Mesenchymal stem cell (in vitro differentiated cells and primary cell): ENCODE data around the gene ARL8B.
"Not testable (repeated sequence)": the region's sequence is repeated elsewhere in the genome, so short reads cannot be mapped to it uniquely, and the experiment has no call there.

ENCODE experiments used
- DNase-seq: peaks from one replicate; pipeline ENCODE4 v3.0.0-alpha.2; 2013
- H2AFZ ChIP-seq: one replicate; pipeline ENCODE4 v1.6.1; 2013; ENCODE audit warnings: low read depth, mild to moderate bottlenecking, control low read depth, inconsistent platforms, low read length, moderate library complexity
- H2AK5ac ChIP-seq: 2 replicates; pipeline ENCODE4 v1.6.1; 2013; ENCODE audit warnings: low read length, moderate library complexity, mild to moderate bottlenecking, inconsistent platforms; ENCODE audit not compliant: severe bottlenecking
- H2BK120ac ChIP-seq: one replicate; pipeline ENCODE4 v1.6.1; 2013; ENCODE audit warnings: low read depth, mild to moderate bottlenecking, inconsistent platforms, low read length, moderate library complexity
- H2BK12ac ChIP-seq, 2 experiments: one replicate each; pipeline ENCODE4 v1.6.1; 2013; ENCODE audit warnings: inconsistent platforms in 2 of 2, low read length in 2 of 2, mild to moderate bottlenecking in 2 of 2, moderate library complexity in 2 of 2, control low read depth in 1 of 2
- H2BK15ac ChIP-seq: one replicate; pipeline ENCODE4 v1.6.1; 2013; ENCODE audit warnings: mild to moderate bottlenecking, low read depth, inconsistent platforms; ENCODE audit not compliant: poor library complexity, severe bottlenecking
- H2BK5ac ChIP-seq: 2 replicates; pipeline ENCODE4 v1.6.1; 2013; ENCODE audit warnings: low read depth, mild to moderate bottlenecking, low read length, control low read depth, inconsistent platforms; ENCODE audit not compliant: poor library complexity, severe bottlenecking
- H3K14ac ChIP-seq, 2 experiments: one replicate each; pipeline ENCODE4 v1.6.1; 2013; ENCODE audit warnings: inconsistent platforms in 2 of 2, low read length in 2 of 2, control low read depth in 1 of 2, mild to moderate bottlenecking in 1 of 2, moderate library complexity in 1 of 2
- H3K18ac ChIP-seq, 2 experiments: one replicate each; pipeline ENCODE4 v1.6.1; 2013; ENCODE audit warnings: inconsistent platforms in 2 of 2, low read length in 2 of 2, control low read depth in 1 of 2, low read depth in 1 of 2, mild to moderate bottlenecking in 1 of 2
- H3K23ac ChIP-seq, 2 experiments: one replicate each; pipeline ENCODE4 v1.6.1; 2013; ENCODE audit warnings: inconsistent platforms in 2 of 2, low read length in 2 of 2, mild to moderate bottlenecking in 2 of 2, moderate library complexity in 2 of 2, control low read depth in 1 of 2
- H3K27ac ChIP-seq: 2 replicates; pipeline ENCODE4 v1.5.1; 2013; ENCODE audit warnings: mild to moderate bottlenecking, moderate library complexity, low read length, control low read depth, inconsistent platforms; ENCODE audit not compliant: poor library complexity, severe bottlenecking
- H3K27me3 ChIP-seq, 2 experiments: 2 replicates each; pipeline versions ENCODE4 v1.6.1 to v1.7.0; 2013; ENCODE audit warnings: low read length in 2 of 2, mild to moderate bottlenecking in 2 of 2, moderate library complexity in 2 of 2, control low read depth in 1 of 2, inconsistent platforms in 1 of 2; ENCODE audit not compliant: control insufficient read depth in 1 of 2, insufficient read depth in 1 of 2
- H3K36me3 ChIP-seq, 2 experiments: 2 replicates each; pipeline versions ENCODE4 v1.6.1 to v1.7.0; 2013; ENCODE audit warnings: low read length in 2 of 2, control low read depth in 1 of 2, inconsistent platforms in 1 of 2, low read depth in 1 of 2, mild to moderate bottlenecking in 1 of 2; ENCODE audit not compliant: insufficient read depth in 2 of 2, control insufficient read depth in 1 of 2
- H3K4ac ChIP-seq, 2 experiments: one replicate each; pipeline ENCODE4 v1.6.1; 2013; ENCODE audit warnings: inconsistent platforms in 2 of 2, low read length in 2 of 2, mild to moderate bottlenecking in 2 of 2, moderate library complexity in 2 of 2, control low read depth in 1 of 2, low read depth in 1 of 2
- H3K4me1 ChIP-seq: 2 replicates; pipeline ENCODE4 v1.6.1; 2013; ENCODE audit warnings: low read depth, low read length, control low read depth; ENCODE audit not compliant: control insufficient read depth, insufficient read depth
- H3K4me2 ChIP-seq: 2 replicates; pipeline ENCODE4 v1.6.1; 2013; ENCODE audit warnings: low read length, mild to moderate bottlenecking, inconsistent platforms; ENCODE audit not compliant: poor library complexity, severe bottlenecking
- H3K4me3 ChIP-seq, 2 experiments: 2 replicates each; pipeline versions ENCODE4 v1.5.1 to v1.7.0; 2013; ENCODE audit warnings: low read length in 2 of 2, mild to moderate bottlenecking in 2 of 2, control low read depth in 1 of 2, low read depth in 1 of 2; ENCODE audit not compliant: insufficient read depth in 1 of 2
- H3K79me1 ChIP-seq: replicated peaks from 2 replicates; pipeline ENCODE4 v1.6.1; 2013; ENCODE audit warnings: mild to moderate bottlenecking, control low read depth, low read length, inconsistent platforms; ENCODE audit not compliant: poor library complexity, severe bottlenecking
- H3K9ac ChIP-seq: 2 replicates; pipeline ENCODE4 v1.7.0; 2013; ENCODE audit warnings: mild to moderate bottlenecking, low read length, moderate library complexity
- H3K9me3 ChIP-seq: 2 replicates; pipeline ENCODE4 v1.7.0; 2013; ENCODE audit warnings: mild to moderate bottlenecking, low read length; ENCODE audit not compliant: control insufficient read depth
- H4K8ac ChIP-seq: one replicate; pipeline ENCODE4 v1.6.1; 2013; ENCODE audit warnings: inconsistent platforms, mild to moderate bottlenecking, low read length, moderate library complexity
- H4K91ac ChIP-seq: one replicate; pipeline ENCODE4 v1.6.1; 2013; ENCODE audit warnings: mild to moderate bottlenecking, low read length, inconsistent platforms
- WGBS: methylation state at CpG from one replicate; pipeline ENCODE4 v1.1.7; 2013; ENCODE audit warnings: mixed read lengths; 5-methylcytosine and 5-hydroxymethylcytosine counted together

The ARL8B gene

GRCh38 chr3:5143464-5143863, 21.4 kb downstream of the ARL8B start:
- Histone ChIP-seq H3K4me2 (no peak overlapping the region), H3K9me3 (peaks cover 4% of the 10 kb centered on the region)

DNA sequence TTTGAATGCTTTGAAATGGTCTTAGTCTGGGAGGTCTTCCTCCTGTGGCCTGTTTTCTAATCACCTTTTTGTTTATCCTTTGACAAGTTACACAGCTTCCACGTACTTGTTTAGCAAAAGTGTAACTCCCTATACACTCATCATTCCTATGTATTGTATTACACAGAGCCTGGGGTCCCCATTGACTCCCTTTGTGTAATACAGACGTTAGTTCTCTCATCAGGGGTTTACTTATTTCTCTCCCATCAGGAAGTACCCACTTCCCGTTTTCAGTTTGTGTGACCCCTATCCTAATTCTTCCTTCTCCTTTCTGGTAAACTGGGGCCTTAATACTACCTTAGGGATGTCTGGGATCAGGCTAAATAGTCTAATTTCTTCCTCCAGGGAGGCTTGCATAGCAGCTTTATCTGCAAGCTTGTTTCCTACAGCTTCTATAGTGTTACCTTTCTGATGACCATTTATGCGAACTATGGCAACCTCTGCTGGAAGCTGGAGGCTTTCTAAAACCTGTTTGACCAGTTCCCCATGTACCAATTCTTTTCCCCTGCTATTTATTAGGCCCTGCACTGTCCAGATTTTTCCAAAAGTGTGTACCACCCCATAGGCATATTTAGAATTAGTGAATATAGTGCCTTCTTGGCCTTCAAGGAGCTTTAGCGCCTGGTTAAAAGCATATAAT, 22.4 kb downstream of the ARL8B start:
- H2BK120ac ChIP-seq: no peak overlapping the region
- no peak overlapping the region for H2AFZ ChIP-seq
- no peak overlapping the region for H4K91ac ChIP-seq
- no peak overlapping the region for H4K8ac ChIP-seq
- H3K4me2 ChIP-seq: no peak overlapping the region
- no peak overlapping the region for H2BK5ac ChIP-seq
- H3K18ac ChIP-seq: no peak overlapping the region
- H3K79me1 ChIP-seq: peaks cover 24% of the 10 kb centered on the region
- H3K9ac ChIP-seq: no peak overlapping the region
- over 99% methylated on average over 5 of the region's 5 CpGs for WGBS
- no peak overlapping the region for H2BK12ac ChIP-seq
- no peak overlapping the region for H3K4ac ChIP-seq
- no peak for DNase-seq
- no peak overlapping the region for H2AK5ac ChIP-seq
- H2BK15ac ChIP-seq: no peak overlapping the region
- H3K4me1 ChIP-seq: peaks cover 1% of the 10 kb centered on the region
- H3K14ac ChIP-seq: no peak overlapping the region
- peaks cover 4% of the 10 kb centered on the region for H3K9me3 ChIP-seq
- no peak overlapping the region for H3K4me3 ChIP-seq
- H3K36me3 ChIP-seq: peaks cover 6 to 9% of the 10 kb centered on the region in 2 experiments
- H3K23ac ChIP-seq: no peak overlapping the region
- no peaks in the 10 kb centered on the region for H3K27me3 ChIP-seq
- H3K27ac ChIP-seq: no peak overlapping the region

More at GRCh38 chr3:5143464-5143863, 21.4 kb downstream of the ARL8B start:
- H3K23ac ChIP-seq: no peak overlapping the region
- no peak overlapping the region for H2BK15ac ChIP-seq
- no peak overlapping the region for H3K14ac ChIP-seq
- H3K36me3 ChIP-seq: peaks cover 0 to 9% of the 10 kb centered on the region in 2 experiments
- peaks cover 20% of the 10 kb centered on the region for H3K79me1 ChIP-seq
- no peak overlapping the region for H2BK12ac ChIP-seq
- no peak overlapping the region for H2BK120ac ChIP-seq
- H2AK5ac ChIP-seq: no peak overlapping the region
- H3K4me3 ChIP-seq: no peak overlapping the region
- H4K8ac ChIP-seq: no peak overlapping the region
- H3K18ac ChIP-seq: no peak overlapping the region
- no peak overlapping the region for H4K91ac ChIP-seq
- no peak overlapping the region for H2AFZ ChIP-seq
- no peak overlapping the region for H3K9ac ChIP-seq
- no peak overlapping the region for H3K4ac ChIP-seq
- no peak for DNase-seq
- H2BK5ac ChIP-seq: no peak overlapping the region
- H3K27ac ChIP-seq: no peak overlapping the region
- H3K4me1 ChIP-seq: peaks cover 3% of the 10 kb centered on the region
- H3K27me3 ChIP-seq: no peaks in the 10 kb centered on the region
- 100% methylated on average over 4 of the region's 4 CpGs for WGBS

DNA sequence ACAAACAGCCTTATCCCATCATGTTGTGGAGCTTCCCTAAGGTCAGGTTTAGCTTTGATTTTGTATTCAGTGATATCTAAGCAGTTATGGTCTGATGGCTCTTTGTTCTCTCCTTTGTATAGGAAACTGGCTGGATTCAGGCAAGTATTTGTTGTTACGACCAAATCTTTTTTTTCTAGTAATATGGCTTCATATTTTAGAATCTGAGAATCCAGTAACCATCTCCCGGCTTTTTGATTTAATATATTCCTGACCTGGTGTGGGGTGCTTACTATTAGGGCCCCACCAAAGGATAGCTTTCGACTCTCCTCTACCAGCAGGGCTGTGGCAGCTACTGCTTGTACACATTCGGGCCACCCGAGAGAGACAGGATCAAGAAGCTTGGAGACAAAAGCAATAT, 23.0 kb downstream of the ARL8B start:
- Histone ChIP-seq H2BK15ac (no peak overlapping the region), H3K4me3 (no peak overlapping the region), H3K79me1 (peaks cover 24% of the 10 kb centered on the region), H2AFZ (no peak overlapping the region), H3K9me3 (peaks cover 4% of the 10 kb centered on the region), H3K4me2 (no peak overlapping the region), H3K27ac (no peak overlapping the region), H3K4me1 (peaks cover 1% of the 10 kb centered on the region), H2BK12ac (no peak overlapping the region), H3K4ac (no peak overlapping the region), H2BK120ac (no peak overlapping the region), H3K9ac (no peak overlapping the region), H4K8ac (no peak overlapping the region), H4K91ac (no peak overlapping the region), H3K18ac (no peak overlapping the region), H2AK5ac (no peak overlapping the region), H3K36me3 (peaks cover 6 to 9% of the 10 kb centered on the region in 2 experiments), H3K23ac (no peak overlapping the region), H2BK5ac (no peak overlapping the region), H3K14ac (no peak overlapping the region), H3K27me3 (no peaks in the 10 kb centered on the region)
- DNase-seq: no peak
- WGBS: 98% methylated on average over 4 of the region's 5 CpGs

DNA sequence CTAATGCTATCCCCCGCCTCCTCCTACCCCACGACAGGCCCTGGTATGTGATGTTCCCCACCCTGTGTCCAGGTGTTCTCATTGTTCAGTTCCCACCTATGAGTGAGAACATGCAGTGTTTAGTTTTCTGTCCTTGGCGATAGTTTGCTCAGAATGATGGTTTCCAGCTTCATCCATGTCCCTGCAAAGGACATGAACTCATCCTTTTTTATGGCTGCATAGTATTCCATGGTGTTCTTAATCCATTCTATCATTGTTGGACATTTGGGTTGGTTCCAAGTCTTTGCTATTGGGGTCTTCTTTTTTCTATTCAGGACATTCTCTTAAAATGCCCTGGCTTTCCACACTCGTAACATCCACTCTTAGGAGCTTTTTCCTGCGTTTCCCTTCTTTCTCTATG, 25.1 kb downstream of the ARL8B start:
- H4K91ac ChIP-seq, H2BK12ac ChIP-seq, H3K4me1 ChIP-seq, H3K27ac ChIP-seq, H2AK5ac ChIP-seq, H3K27me3 ChIP-seq, H3K9me3 ChIP-seq, H4K8ac ChIP-seq, H3K18ac ChIP-seq, H2BK15ac ChIP-seq, H2BK120ac ChIP-seq, H3K14ac ChIP-seq, H3K9ac ChIP-seq, H3K23ac ChIP-seq, H3K4ac ChIP-seq, H3K4me3 ChIP-seq, H3K4me2 ChIP-seq, H2AFZ ChIP-seq, H2BK5ac ChIP-seq, DNase-seq, H3K36me3 ChIP-seq: not testable (repeated sequence)
- 99% methylated on average over 4 of the region's 5 CpGs for WGBS
- peaks cover 21% of the 10 kb centered on the region for H3K79me1 ChIP-seq
